ENCODE data around the gene NTN1.

- TF ChIP-seq GATA3 (IDR thresholded peaks at IDR 0.05; ENCODE audit: low read depth, low read length): no peak
- no peak for TF ChIP-seq GATA2 (IDR thresholded peaks at IDR 0.05; ENCODE audit: low read depth, low read length)
These were observed 197.6 kb downstream of the NTN1 start for GRCh38 chr17:9218911-9219310.
